Liver (tissue), 9 donors: ENCODE measurements around the gene APBA3. TPM values are rescaled to one million over a fixed set of nuclear protein-coding genes. Genes with fewer than 3 reads are reported as not detected.

Experiments
- DNase-seq: peaks from one replicate; pipeline ENCODE4 v3.0.0-alpha.2; 2017; ENCODE audit warnings: low spot score
- H3K27ac ChIP-seq, 2 donors: one replicate each; pipeline ENCODE4 v1.7.0; 2013; ENCODE audit warnings: inconsistent platforms in 2 of 2, low read length in 2 of 2, control low read depth in 1 of 2, low read depth in 1 of 2, mild to moderate bottlenecking in 1 of 2
- H3K27me3 ChIP-seq, 4 donors: one replicate each; pipeline versions ENCODE4 v1.6.1 to v1.7.0; 2013; ENCODE audit warnings: low read length in 3 of 4, inconsistent platforms in 1 of 4, mild to moderate bottlenecking in 1 of 4, moderate library complexity in 1 of 4; ENCODE audit not compliant: control insufficient read depth in 4 of 4, insufficient read depth in 4 of 4
- H3K36me3 ChIP-seq, 4 donors: one replicate each; pipeline versions ENCODE4 v1.6.1 to v1.7.0; 2013; ENCODE audit warnings: low read length in 3 of 4, mild to moderate bottlenecking in 3 of 4, low read depth in 1 of 4, moderate library complexity in 1 of 4; ENCODE audit not compliant: control insufficient read depth in 4 of 4, insufficient read depth in 3 of 4
- H3K4me1 ChIP-seq, 4 donors: one replicate each; pipeline versions ENCODE4 v1.6.1 to v1.7.0; 2013; ENCODE audit warnings: low read length in 3 of 4, mild to moderate bottlenecking in 3 of 4, moderate library complexity in 1 of 4; ENCODE audit not compliant: control insufficient read depth in 4 of 4, insufficient read depth in 4 of 4
- H3K4me3 ChIP-seq, 3 donors: one replicate each; pipeline versions ENCODE4 v1.6.1 to v1.7.0; 2013; ENCODE audit warnings: low read length in 3 of 3, control low read depth in 1 of 3, low read depth in 1 of 3, mild to moderate bottlenecking in 1 of 3
- H3K9ac ChIP-seq, 2 donors: one replicate each; pipeline ENCODE4 v1.7.0; 2013; ENCODE audit warnings: low read length in 2 of 2, mild to moderate bottlenecking in 2 of 2, moderate library complexity in 2 of 2, control low read depth in 1 of 2, low read depth in 1 of 2
- H3K9me3 ChIP-seq, 4 donors: one replicate each; pipeline versions ENCODE4 v1.6.1 to v1.7.0; 2013; ENCODE audit warnings: low read length in 3 of 4; ENCODE audit not compliant: control insufficient read depth in 4 of 4
- EGR1 ChIP-seq, 2 donors: IDR thresholded peaks; 2 replicates each; pipeline ENCODE4 v1.6.1; 2016 to 2018; ENCODE audit warnings: antibody characterized with exemption in 2 of 2, low read depth in 2 of 2
- FOXA1 ChIP-seq: IDR thresholded peaks from 2 replicates; pipeline ENCODE4 v1.6.1; 2016; ENCODE audit warnings: antibody characterized with exemption
- FOXA2 ChIP-seq: IDR thresholded peaks from 2 replicates; pipeline ENCODE4 v1.6.1; 2016; ENCODE audit warnings: antibody characterized with exemption
- GABPA ChIP-seq, 2 donors: IDR thresholded peaks in 1 of 2; conservative IDR thresholded peaks in 1 of 2; 2 replicates each; pipeline ENCODE4 v1.6.1; 2016; ENCODE audit warnings: antibody characterized with exemption in 2 of 2, mild to moderate bottlenecking in 1 of 2, moderate library complexity in 1 of 2
- HNF4A ChIP-seq, 2 donors: conservative IDR thresholded peaks; 2 replicates each; pipeline ENCODE4 v1.6.1; 2016; ENCODE audit warnings: antibody characterized with exemption in 2 of 2, mild to moderate bottlenecking in 2 of 2
- HNF4G ChIP-seq: IDR thresholded peaks from 2 replicates; pipeline ENCODE4 v1.6.1; 2016; ENCODE audit warnings: antibody characterized with exemption
- JUND ChIP-seq, 2 donors: IDR thresholded peaks; 2 replicates each; pipeline ENCODE4 v1.6.1; 2016; ENCODE audit warnings: antibody characterized with exemption in 2 of 2
- NR2F2 ChIP-seq: IDR thresholded peaks from 2 replicates; pipeline ENCODE4 v1.6.1; 2016; ENCODE audit warnings: antibody characterized with exemption
- RAD21 ChIP-seq, 2 donors: IDR thresholded peaks; 2 replicates each; pipeline ENCODE4 v1.6.1; 2016; ENCODE audit warnings: antibody characterized with exemption in 2 of 2, mild to moderate bottlenecking in 2 of 2
- RXRA ChIP-seq, 2 donors: IDR thresholded peaks; 2 replicates each; pipeline ENCODE4 v1.6.1; 2017 to 2018; ENCODE audit warnings: antibody characterized with exemption in 2 of 2, mild to moderate bottlenecking in 1 of 2
- SP1 ChIP-seq: IDR thresholded peaks from 2 replicates; pipeline ENCODE4 v1.6.1; 2018; ENCODE audit warnings: antibody characterized with exemption, mild to moderate bottlenecking
- TAF1 ChIP-seq: conservative IDR thresholded peaks from 2 replicates; pipeline ENCODE4 v1.6.1; 2016; ENCODE audit warnings: antibody characterized with exemption, mild to moderate bottlenecking
- YY1 ChIP-seq: IDR thresholded peaks from 2 replicates; pipeline ENCODE4 v1.6.1; 2016; ENCODE audit warnings: antibody characterized with exemption, mild to moderate bottlenecking
- WGBS: extraction: QIAGEN DNeasy Blood & Tissue Kit; methylation state at CpG from one replicate; pipeline ENCODE4 v1.1.7; 2013; 5-methylcytosine and 5-hydroxymethylcytosine counted together
- polyA plus RNA-seq, 2 donors: library from polyadenylated mRNA; stranded (reverse) in 1 of 2; unstranded in 1 of 2; fragments of 200-250 nt in 1 of 2; fragments of >200 nt in 1 of 2; fragmentation: Nextera tagmentation in 1 of 2; extraction: Ambion mirVana in 1 of 2; gene quantifications; one replicate each; pipeline versions ENCODE4 v1.2.1 to v1.2.3, GENCODE V29; 2013 to 2015
- total RNA-seq, 2 donors: library from RNA; depleted of rRNA; stranded (reverse); fragments of >200 nt; gene quantifications; one replicate each; pipeline ENCODE4 v1.2.3, GENCODE V29; 2014
- TF ChIP-seq, protein P1 (sequence below): IDR thresholded peaks from 2 replicates; pipeline ENCODE4 v1.6.1; 2016; ENCODE audit warnings: antibody characterized with exemption
- TF ChIP-seq, protein P2 (sequence below): IDR thresholded peaks from 2 replicates; pipeline ENCODE4 v1.6.1; 2016; ENCODE audit warnings: antibody characterized with exemption
- TF ChIP-seq, protein P3 (sequence below): IDR thresholded peaks from 2 replicates; pipeline ENCODE4 v1.6.1; 2016; ENCODE audit warnings: antibody characterized with exemption, mild to moderate bottlenecking
- TF ChIP-seq, protein P4 (sequence below): IDR thresholded peaks from 2 replicates; pipeline ENCODE4 v1.6.1; 2016; ENCODE audit warnings: antibody characterized with exemption
- donor health status: healthy.
- donor health status: healthy.
- donor health status: healthy.
- donor health status: healthy.
- donor health status: healthy.

APBA3 gene
- total and polyA plus RNA-seq, 4 donors = 6.4 to 24.3 (median 10.7) TPM

DNA sequence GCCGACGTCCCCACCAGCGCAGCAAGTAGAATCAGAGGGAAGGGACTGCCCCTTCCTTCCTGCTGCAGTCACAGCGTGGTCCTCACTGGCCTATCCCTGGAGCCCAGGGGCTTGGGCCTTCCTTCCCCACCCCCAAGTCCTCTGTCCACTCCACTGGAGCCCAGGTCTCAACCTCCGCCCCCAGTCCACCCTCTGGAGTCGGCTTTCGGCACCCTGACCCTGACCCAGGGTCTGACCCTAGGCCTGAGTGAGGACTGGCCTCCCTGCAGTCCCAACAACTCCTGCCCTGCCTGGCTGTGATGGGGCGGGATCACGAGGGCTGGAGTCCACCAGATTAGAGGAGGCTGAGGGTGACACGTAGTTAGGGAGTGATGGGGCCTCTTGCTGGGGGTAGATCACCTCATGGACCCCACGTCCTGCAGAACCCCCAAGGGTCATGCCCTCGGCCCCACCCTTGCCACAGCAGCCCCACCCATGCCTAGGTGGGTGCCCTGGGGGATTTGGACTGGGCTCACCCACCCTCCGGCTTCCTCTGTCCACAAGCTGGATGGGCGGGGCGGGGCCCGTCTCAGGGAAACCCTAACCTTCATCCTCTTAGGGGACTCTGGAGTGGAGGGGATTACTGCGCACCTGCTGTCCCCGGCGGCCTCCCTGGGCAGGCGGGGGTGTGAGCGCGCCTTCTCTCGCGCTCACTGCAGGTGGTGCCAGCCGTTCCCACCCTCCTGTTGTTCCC, 6.7 kb upstream of the APBA3 start:
- no peaks in the 10 kb centered on the region for H3K27me3 ChIP-seq
- H3K4me1 ChIP-seq = peaks cover 0 to 4% (median 2%) of the 10 kb centered on the region in 4 donors
- 87% methylated on average over 25 of the region's 25 CpGs for WGBS
- H3K27ac ChIP-seq = no peak overlapping the region
- H3K9me3 ChIP-seq = no peaks in the 10 kb centered on the region
- TF ChIP-seq YY1 (no peak), NR2F2 (no peak), GABPA (IDR thresholded peaks at IDR 0.05 in 1 of 2, conservative IDR thresholded peaks at IDR 0.05 in 1 of 2) (no peak), RXRA (IDR thresholded peaks at IDR 0.05) (no peak), EGR1 (IDR thresholded peaks at IDR 0.05; ENCODE audit: low read depth in 2 of 2) (no peak), FOXA1 (no peak), HNF4G (no peak), HNF4A (conservative IDR thresholded peaks at IDR 0.05) (no peak), TAF1 (no peak), JUND (IDR thresholded peaks at IDR 0.05) (no peak), SP1 (no peak)
- TF ChIP-seq, protein P1, sequence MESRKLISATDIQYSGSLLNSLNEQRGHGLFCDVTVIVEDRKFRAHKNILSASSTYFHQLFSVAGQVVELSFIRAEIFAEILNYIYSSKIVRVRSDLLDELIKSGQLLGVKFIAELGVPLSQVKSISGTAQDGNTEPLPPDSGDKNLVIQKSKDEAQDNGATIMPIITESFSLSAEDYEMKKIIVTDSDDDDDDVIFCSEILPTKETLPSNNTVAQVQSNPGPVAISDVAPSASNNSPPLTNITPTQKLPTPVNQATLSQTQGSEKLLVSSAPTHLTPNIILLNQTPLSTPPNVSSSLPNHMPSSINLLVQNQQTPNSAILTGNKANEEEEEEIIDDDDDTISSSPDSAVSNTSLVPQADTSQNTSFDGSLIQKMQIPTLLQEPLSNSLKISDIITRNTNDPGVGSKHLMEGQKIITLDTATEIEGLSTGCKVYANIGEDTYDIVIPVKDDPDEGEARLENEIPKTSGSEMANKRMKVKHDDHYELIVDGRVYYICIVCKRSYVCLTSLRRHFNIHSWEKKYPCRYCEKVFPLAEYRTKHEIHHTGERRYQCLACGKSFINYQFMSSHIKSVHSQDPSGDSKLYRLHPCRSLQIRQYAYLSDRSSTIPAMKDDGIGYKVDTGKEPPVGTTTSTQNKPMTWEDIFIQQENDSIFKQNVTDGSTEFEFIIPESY = no peak
- TF ChIP-seq, protein P2, sequence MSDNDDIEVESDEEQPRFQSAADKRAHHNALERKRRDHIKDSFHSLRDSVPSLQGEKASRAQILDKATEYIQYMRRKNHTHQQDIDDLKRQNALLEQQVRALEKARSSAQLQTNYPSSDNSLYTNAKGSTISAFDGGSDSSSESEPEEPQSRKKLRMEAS = no peak
- TF ChIP-seq, protein P3, sequence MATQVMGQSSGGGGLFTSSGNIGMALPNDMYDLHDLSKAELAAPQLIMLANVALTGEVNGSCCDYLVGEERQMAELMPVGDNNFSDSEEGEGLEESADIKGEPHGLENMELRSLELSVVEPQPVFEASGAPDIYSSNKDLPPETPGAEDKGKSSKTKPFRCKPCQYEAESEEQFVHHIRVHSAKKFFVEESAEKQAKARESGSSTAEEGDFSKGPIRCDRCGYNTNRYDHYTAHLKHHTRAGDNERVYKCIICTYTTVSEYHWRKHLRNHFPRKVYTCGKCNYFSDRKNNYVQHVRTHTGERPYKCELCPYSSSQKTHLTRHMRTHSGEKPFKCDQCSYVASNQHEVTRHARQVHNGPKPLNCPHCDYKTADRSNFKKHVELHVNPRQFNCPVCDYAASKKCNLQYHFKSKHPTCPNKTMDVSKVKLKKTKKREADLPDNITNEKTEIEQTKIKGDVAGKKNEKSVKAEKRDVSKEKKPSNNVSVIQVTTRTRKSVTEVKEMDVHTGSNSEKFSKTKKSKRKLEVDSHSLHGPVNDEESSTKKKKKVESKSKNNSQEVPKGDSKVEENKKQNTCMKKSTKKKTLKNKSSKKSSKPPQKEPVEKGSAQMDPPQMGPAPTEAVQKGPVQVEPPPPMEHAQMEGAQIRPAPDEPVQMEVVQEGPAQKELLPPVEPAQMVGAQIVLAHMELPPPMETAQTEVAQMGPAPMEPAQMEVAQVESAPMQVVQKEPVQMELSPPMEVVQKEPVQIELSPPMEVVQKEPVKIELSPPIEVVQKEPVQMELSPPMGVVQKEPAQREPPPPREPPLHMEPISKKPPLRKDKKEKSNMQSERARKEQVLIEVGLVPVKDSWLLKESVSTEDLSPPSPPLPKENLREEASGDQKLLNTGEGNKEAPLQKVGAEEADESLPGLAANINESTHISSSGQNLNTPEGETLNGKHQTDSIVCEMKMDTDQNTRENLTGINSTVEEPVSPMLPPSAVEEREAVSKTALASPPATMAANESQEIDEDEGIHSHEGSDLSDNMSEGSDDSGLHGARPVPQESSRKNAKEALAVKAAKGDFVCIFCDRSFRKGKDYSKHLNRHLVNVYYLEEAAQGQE = no peak
- TF ChIP-seq, protein P4, sequence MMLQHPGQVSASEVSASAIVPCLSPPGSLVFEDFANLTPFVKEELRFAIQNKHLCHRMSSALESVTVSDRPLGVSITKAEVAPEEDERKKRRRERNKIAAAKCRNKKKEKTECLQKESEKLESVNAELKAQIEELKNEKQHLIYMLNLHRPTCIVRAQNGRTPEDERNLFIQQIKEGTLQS = no peak
- no peak for DNase-seq
- no peak overlapping the region for H3K9ac ChIP-seq
- peaks cover 3 to 34% (median 7%) of the 10 kb centered on the region in 4 donors for H3K36me3 ChIP-seq
- H3K4me3 ChIP-seq = no peak overlapping the region

DNA sequence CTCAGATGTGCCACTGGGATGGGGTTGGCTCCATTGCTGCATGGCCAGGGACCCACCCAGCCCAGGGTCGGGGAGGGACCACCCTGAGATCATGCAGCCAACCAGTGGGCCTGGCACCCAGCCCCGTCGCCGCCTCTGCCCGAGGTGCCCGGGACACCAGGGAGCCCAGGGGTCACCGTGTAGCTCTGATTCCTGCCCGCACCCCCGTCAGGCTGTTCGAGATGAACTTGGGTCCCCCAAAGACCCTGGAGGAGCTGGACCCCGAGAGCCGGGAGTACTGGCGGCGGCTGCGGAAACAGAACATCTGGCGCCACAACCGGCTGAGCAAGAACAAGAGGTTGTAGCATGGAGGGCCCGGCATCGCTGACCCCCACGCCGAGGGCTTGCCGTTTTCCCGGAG, 5.6 kb upstream of the APBA3 start:
- H3K27ac ChIP-seq = no peak overlapping the region
- TF ChIP-seq HNF4G = no peak
- no peak for TF ChIP-seq GABPA (IDR thresholded peaks at IDR 0.05 in 1 of 2, conservative IDR thresholded peaks at IDR 0.05 in 1 of 2)
- TF ChIP-seq, protein P4 = no peak
- no peak for TF ChIP-seq FOXA1
- TF ChIP-seq FOXA2 = no peak
- TF ChIP-seq NR2F2 = no peak
- TF ChIP-seq, protein P2 = no peak
- TF ChIP-seq SP1 = no peak
- no peak for TF ChIP-seq EGR1 (IDR thresholded peaks at IDR 0.05; ENCODE audit: low read depth in 2 of 2)
- TF ChIP-seq HNF4A (conservative IDR thresholded peaks at IDR 0.05) = no peak
- TF ChIP-seq YY1 = no peak
- TF ChIP-seq, protein P1 = no peak
- no peak for TF ChIP-seq RAD21 (IDR thresholded peaks at IDR 0.05)
- TF ChIP-seq, protein P3 = no peak
- TF ChIP-seq JUND (IDR thresholded peaks at IDR 0.05) = no peak
- no peak for TF ChIP-seq TAF1

More for the DNA sequence above, 5.6 kb upstream of the APBA3 start:
- Histone ChIP-seq H3K36me3 (peaks cover 3 to 34% (median 7%) of the 10 kb centered on the region in 4 donors), H3K9ac (no peak overlapping the region), H3K4me3 (no peak overlapping the region), H3K27me3 (no peaks in the 10 kb centered on the region), H3K9me3 (no peaks in the 10 kb centered on the region), H3K4me1 (peaks cover 0 to 6% (median 3%) of the 10 kb centered on the region in 4 donors)
- WGBS = 94% methylated on average over 23 of the region's 23 CpGs
- DNase-seq = no peak
